ENCODE measurements around the gene TYRO3.

Gene TYRO3

GRCh38 chr15:41609123-41609522 lies 50.1 kb downstream of the TYRO3 start:
- DNase-seq: no peak

- no peak for DNase-seq
These were observed 51.0 kb downstream of the TYRO3 start for GRCh38 chr15:41610048-41610447.

GRCh38 chr15:41620536-41621199 lies 61.7 kb downstream of the TYRO3 start:
- DNase-seq: no peak

GRCh38 chr15:41621200-41622193 lies 62.5 kb downstream of the TYRO3 start:
- DNase-seq: peak; percentile 68 to 76

GRCh38 chr15:41622901-41623300 lies 63.9 kb downstream of the TYRO3 start:
- no peak for DNase-seq

GRCh38 chr15:41627203-41627602 lies 68.2 kb downstream of the TYRO3 start:
- no peak for DNase-seq

- peak; percentile 71 to 90 for DNase-seq
These were observed 70.5 kb downstream of the TYRO3 start for GRCh38 chr15:41629463-41629862.

- no peak for DNase-seq
These were observed 70.9 kb downstream of the TYRO3 start for GRCh38 chr15:41629883-41630282.

- peak in 1 of 2 donors; percentile 32 for DNase-seq
These were observed 71.7 kb downstream of the TYRO3 start for GRCh38 chr15:41630616-41631217.

- DNase-seq: no peak
These were observed 73.0 kb downstream of the TYRO3 start for GRCh38 chr15:41631880-41632470.
